Sigmoid colon (tissue), 4 donors: ENCODE results near the gene SCAP.

Experiments
- CTCF ChIP-seq, 4 experiments: fragments of 450-650 bp in 3 of 4; fragments of 200-600 bp in 1 of 4; IDR thresholded peaks; one replicate each; pipeline ENCODE4 v1.5.1; 2016 to 2019; ENCODE audit warnings: antibody characterized with exemption in 4 of 4, mild to moderate bottlenecking in 3 of 4, moderate library complexity in 2 of 4
- POLR2AphosphoS5 ChIP-seq, 4 donors: sonication (generic); formaldehyde crosslinking; IDR thresholded peaks; one replicate each; pipeline ENCODE4 v1.6.1; 2017; ENCODE audit warnings: antibody characterized with exemption in 4 of 4

- no peak for TF ChIP-seq CTCF (IDR thresholded peaks at IDR 0.05)
- TF ChIP-seq POLR2AphosphoS5 (IDR thresholded peaks at IDR 0.05), result no peak
Measured at GRCh38 chr3:47422743-47423142, 53.0 kb downstream of the SCAP start.
